NCI-H69 (cell line): ENCODE measurements around the gene NEURL1.
"Not testable (repeated sequence)": the region's sequence is repeated elsewhere in the genome, so short reads cannot be mapped to it uniquely, and the experiment has no call there.

Source experiments
- DNase-seq: peaks from one replicate; lab custom pipeline; 2025; lab: John Stamatoyannopoulos, UW

The NEURL1 gene

GRCh38 chr10:103493916-103494877 is 692 bp downstream of the NEURL1 start:
- DNase-seq, result peak; percentile 61

- DNase-seq, result no peak
These were observed 1.8 kb downstream of the NEURL1 start for GRCh38 chr10:103495321-103495720.

GRCh38 chr10:103497161-103497915 is 3.8 kb downstream of the NEURL1 start:
- DNase-seq, result no peak

- DNase-seq, result peak; percentile 25
These were observed 5.6 kb downstream of the NEURL1 start for GRCh38 chr10:103498936-103499638.

GRCh38 chr10:103499881-103500280 is 6.4 kb downstream of the NEURL1 start:
- no peak for DNase-seq

GRCh38 chr10:103500481-103500880 is 7.0 kb downstream of the NEURL1 start:
- no peak for DNase-seq

GRCh38 chr10:103501186-103501585 is 7.7 kb downstream of the NEURL1 start:
- DNase-seq, result no peak

GRCh38 chr10:103502849-103503660 is 9.6 kb downstream of the NEURL1 start:
- DNase-seq, result peak; percentile 23

- DNase-seq, result not testable (repeated sequence)
These were observed 10.3 kb downstream of the NEURL1 start for GRCh38 chr10:103503777-103504176.

- DNase-seq, result peak; percentile 13
These were observed 10.8 kb downstream of the NEURL1 start for GRCh38 chr10:103504181-103504783.

- DNase-seq, result no peak
These were observed 12.6 kb downstream of the NEURL1 start for GRCh38 chr10:103506061-103506460.

- peak; percentile 85 for DNase-seq
These were observed 14.0 kb downstream of the NEURL1 start for GRCh38 chr10:103507235-103508191.

GRCh38 chr10:103510046-103510685 is 16.7 kb downstream of the NEURL1 start:
- DNase-seq, result no peak

- DNase-seq, result no peak
These were observed 17.6 kb downstream of the NEURL1 start for GRCh38 chr10:103510791-103511752.

- no peak for DNase-seq
These were observed 18.7 kb downstream of the NEURL1 start for GRCh38 chr10:103512166-103512565.

- DNase-seq, result no peak
These were observed 19.3 kb downstream of the NEURL1 start for GRCh38 chr10:103512591-103513379.

- no peak for DNase-seq
These were observed 20.0 kb downstream of the NEURL1 start for GRCh38 chr10:103513380-103514060.
